ENCODE data around the gene ATXN10.

ATXN10 gene

DNA sequence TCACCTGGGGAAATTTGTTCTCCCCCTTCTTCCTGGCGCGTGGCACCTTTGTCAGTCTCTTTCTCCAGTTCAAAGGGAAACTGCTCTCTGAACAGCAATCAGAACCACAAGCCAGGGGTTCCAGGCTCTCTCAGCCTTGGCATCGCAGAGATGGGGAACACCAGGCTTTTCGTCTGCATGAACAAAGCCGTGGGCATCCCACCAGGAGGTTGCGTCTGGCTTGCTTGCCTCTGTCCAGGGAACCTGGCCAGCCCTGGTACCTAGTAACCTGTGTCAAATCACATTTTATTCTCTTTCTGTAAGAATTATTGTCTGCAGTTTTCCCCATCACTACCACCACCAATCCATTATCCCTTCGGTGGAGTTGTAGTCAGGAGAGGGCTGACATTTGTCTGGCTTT lies 198.4 kb downstream of the ATXN10 start:
- no peaks in the 10 kb centered on the region for H4K20me1 ChIP-seq (ENCODE audit: insufficient read depth, low read length)
- H3K4me1 ChIP-seq (ENCODE audit: insufficient read depth, low read length, severe bottlenecking): no peaks in the 10 kb centered on the region
- H3K27ac ChIP-seq (ENCODE audit: low read depth, low read length, poor library complexity, severe bottlenecking): no peak overlapping the region
- no peak overlapping the region for H3K4me3 ChIP-seq (ENCODE audit: low read depth, low read length, poor library complexity, severe bottlenecking)
- no peak overlapping the region for H3K9ac ChIP-seq (ENCODE audit: low read length)
- peaks cover 13% of the 10 kb centered on the region; the same call in 1 of the 2 replicates for H3K27me3 ChIP-seq (ENCODE audit: insufficient read depth, low read length)
- peaks cover 17% of the 10 kb centered on the region for H3K9me3 ChIP-seq (ENCODE audit: low read length)
- no peaks in the 10 kb centered on the region for H3K79me2 ChIP-seq (ENCODE audit: insufficient read depth, low read length)
- TF ChIP-seq, protein P1, sequence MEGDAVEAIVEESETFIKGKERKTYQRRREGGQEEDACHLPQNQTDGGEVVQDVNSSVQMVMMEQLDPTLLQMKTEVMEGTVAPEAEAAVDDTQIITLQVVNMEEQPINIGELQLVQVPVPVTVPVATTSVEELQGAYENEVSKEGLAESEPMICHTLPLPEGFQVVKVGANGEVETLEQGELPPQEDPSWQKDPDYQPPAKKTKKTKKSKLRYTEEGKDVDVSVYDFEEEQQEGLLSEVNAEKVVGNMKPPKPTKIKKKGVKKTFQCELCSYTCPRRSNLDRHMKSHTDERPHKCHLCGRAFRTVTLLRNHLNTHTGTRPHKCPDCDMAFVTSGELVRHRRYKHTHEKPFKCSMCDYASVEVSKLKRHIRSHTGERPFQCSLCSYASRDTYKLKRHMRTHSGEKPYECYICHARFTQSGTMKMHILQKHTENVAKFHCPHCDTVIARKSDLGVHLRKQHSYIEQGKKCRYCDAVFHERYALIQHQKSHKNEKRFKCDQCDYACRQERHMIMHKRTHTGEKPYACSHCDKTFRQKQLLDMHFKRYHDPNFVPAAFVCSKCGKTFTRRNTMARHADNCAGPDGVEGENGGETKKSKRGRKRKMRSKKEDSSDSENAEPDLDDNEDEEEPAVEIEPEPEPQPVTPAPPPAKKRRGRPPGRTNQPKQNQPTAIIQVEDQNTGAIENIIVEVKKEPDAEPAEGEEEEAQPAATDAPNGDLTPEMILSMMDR (IDR thresholded peaks at IDR 0.05; ENCODE audit: low read length): no peak
- no peak for TF ChIP-seq EZH2 (IDR thresholded peaks at IDR 0.05; ENCODE audit: borderline replicate concordance, low read length)
- H3K9me2 ChIP-seq (ENCODE audit: low read depth, low read length): no peaks in the 10 kb centered on the region
- no peak overlapping the region for H2AFZ ChIP-seq (ENCODE audit: low read length)
- no peak overlapping the region for H3K4me2 ChIP-seq (ENCODE audit: low read length)
- peaks cover 9% of the 10 kb centered on the region; the same call in 1 of the 2 replicates for H3K36me3 ChIP-seq (ENCODE audit: insufficient read depth, low read length)
- H3F3A ChIP-seq (ENCODE audit: insufficient read depth, low read length): no peaks in the 10 kb centered on the region

DNA sequence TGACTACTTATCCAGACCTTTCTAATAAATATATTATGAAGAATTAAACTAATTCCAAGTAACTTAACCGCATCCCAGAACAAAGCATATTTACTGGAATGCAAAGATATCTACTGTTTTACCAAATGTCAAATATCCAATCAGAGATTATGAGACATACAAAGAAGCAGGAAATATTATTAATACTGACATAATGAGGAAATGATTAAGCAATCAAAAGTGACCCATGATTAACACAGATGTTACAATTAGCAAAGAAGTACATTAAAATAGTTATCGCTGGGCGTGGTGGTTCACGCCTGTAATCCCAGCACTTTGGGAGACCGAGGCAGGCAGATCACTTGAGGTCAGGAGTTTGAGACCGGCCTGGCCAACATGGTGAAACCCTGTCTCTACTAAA lies 200.1 kb downstream of the ATXN10 start:
- Histone ChIP-seq H2AFZ (ENCODE audit: low read length) (no peak overlapping the region), H4K20me1 (ENCODE audit: insufficient read depth, low read length) (no peaks in the 10 kb centered on the region)

DNA sequence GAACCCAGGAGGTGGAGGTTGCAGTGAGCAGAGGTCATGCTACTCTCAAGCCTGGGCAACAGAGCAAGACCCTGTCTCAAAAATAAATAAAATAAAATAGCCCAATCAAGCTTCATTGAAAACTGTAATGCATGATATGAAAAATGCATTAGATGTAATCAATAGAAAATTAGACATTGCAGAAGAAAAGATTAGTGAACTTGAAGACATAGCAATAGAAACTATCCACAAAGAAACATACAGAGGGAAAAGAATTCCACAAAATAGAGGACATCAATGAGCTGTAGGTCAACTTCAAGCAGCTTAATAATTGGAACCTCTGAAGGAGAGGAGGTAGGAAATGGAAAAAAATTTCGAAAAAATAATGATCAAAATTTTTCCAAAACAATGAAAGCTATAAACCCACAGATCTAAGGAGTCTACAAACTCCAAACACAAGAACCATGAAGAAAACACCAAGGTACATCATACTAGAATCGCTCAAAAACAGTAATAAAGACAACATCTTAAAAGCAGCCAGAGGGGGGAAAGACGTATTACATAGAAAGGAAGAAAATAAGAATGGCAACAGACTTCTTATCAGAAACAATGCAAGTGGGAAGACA lies 201.1 kb downstream of the ATXN10 start:
- H3K4me1 ChIP-seq (ENCODE audit: insufficient read depth, low read length, severe bottlenecking): no peaks in the 10 kb centered on the region
- no peaks in the 10 kb centered on the region for H3K9me2 ChIP-seq (ENCODE audit: low read depth, low read length)
- no peak overlapping the region for H3K4me3 ChIP-seq (ENCODE audit: low read depth, low read length, poor library complexity, severe bottlenecking)
- H3K27me3 ChIP-seq (ENCODE audit: insufficient read depth, low read length): peaks cover 13% of the 10 kb centered on the region; the same call in 1 of the 2 replicates
- no peaks in the 10 kb centered on the region for H4K20me1 ChIP-seq (ENCODE audit: insufficient read depth, low read length)
- no peaks in the 10 kb centered on the region for H3K79me2 ChIP-seq (ENCODE audit: insufficient read depth, low read length)
- H3K9me3 ChIP-seq (ENCODE audit: low read length): peaks cover 17% of the 10 kb centered on the region
- TF ChIP-seq, protein P1 (IDR thresholded peaks at IDR 0.05; ENCODE audit: low read length): no peak
- no peak for TF ChIP-seq EZH2 (IDR thresholded peaks at IDR 0.05; ENCODE audit: borderline replicate concordance, low read length)
- no peak overlapping the region for H3K9ac ChIP-seq (ENCODE audit: low read length)
- H2AFZ ChIP-seq (ENCODE audit: low read length): no peak overlapping the region
- H3K27ac ChIP-seq (ENCODE audit: low read depth, low read length, poor library complexity, severe bottlenecking): no peak overlapping the region
- no peak overlapping the region for H3K4me2 ChIP-seq (ENCODE audit: low read length)
- H3F3A ChIP-seq (ENCODE audit: insufficient read depth, low read length): no peaks in the 10 kb centered on the region
- peaks cover 9% of the 10 kb centered on the region; the same call in 1 of the 2 replicates for H3K36me3 ChIP-seq (ENCODE audit: insufficient read depth, low read length)

More for the DNA sequence above, 200.1 kb downstream of the ATXN10 start:
- peaks cover 13% of the 10 kb centered on the region; the same call in 1 of the 2 replicates for H3K27me3 ChIP-seq (ENCODE audit: insufficient read depth, low read length)
- H3K9me3 ChIP-seq (ENCODE audit: low read length): peaks cover 17% of the 10 kb centered on the region
- H3K9me2 ChIP-seq (ENCODE audit: low read depth, low read length): no peaks in the 10 kb centered on the region
- no peaks in the 10 kb centered on the region for H3F3A ChIP-seq (ENCODE audit: insufficient read depth, low read length)
- H3K4me1 ChIP-seq (ENCODE audit: insufficient read depth, low read length, severe bottlenecking): no peaks in the 10 kb centered on the region
- no peaks in the 10 kb centered on the region for H3K79me2 ChIP-seq (ENCODE audit: insufficient read depth, low read length)
- peaks cover 9% of the 10 kb centered on the region; the same call in 1 of the 2 replicates for H3K36me3 ChIP-seq (ENCODE audit: insufficient read depth, low read length)
- H3K9ac ChIP-seq (ENCODE audit: low read length): no peak overlapping the region
- TF ChIP-seq EZH2 (IDR thresholded peaks at IDR 0.05; ENCODE audit: borderline replicate concordance, low read length): no peak
- TF ChIP-seq, protein P1 (IDR thresholded peaks at IDR 0.05; ENCODE audit: low read length): no peak
- no peak overlapping the region for H3K4me2 ChIP-seq (ENCODE audit: low read length)
- H3K27ac ChIP-seq (ENCODE audit: low read depth, low read length, poor library complexity, severe bottlenecking): no peak overlapping the region
- no peak overlapping the region for H3K4me3 ChIP-seq (ENCODE audit: low read depth, low read length, poor library complexity, severe bottlenecking)

Data from OCI-LY1 (cell line).